H1 (cell line): ENCODE results near the gene PLEKHG5.

Experiments used
- BRCA1 ChIP-seq: IDR thresholded peaks from 2 replicates; pipeline ENCODE4 v1.6.1; 2012; ENCODE audit warnings: low read depth, low read length, improper control_type of control experiment
- CHD2 ChIP-seq: IDR thresholded peaks from 2 replicates; pipeline ENCODE4 v1.6.1; 2012; ENCODE audit warnings: low read length, improper control_type of control experiment
- CTCF ChIP-seq, 3 experiments: IDR thresholded peaks; 1 replicate in 2 of 3; 2 replicates in 1 of 3; pipeline versions ENCODE4 v1.5.1 to v1.6.1; 2011; ENCODE audit warnings: low read length in 3 of 3, mild to moderate bottlenecking in 3 of 3, inconsistent platforms in 2 of 3, low read depth in 1 of 3, moderate library complexity in 1 of 3; ENCODE audit not compliant: insufficient read depth in 1 of 3; ENCODE audit errors: control extremely low read depth in 1 of 3
- GABPA ChIP-seq: IDR thresholded peaks from 2 replicates; pipeline ENCODE4 v1.6.1; 2011; ENCODE audit warnings: mild to moderate bottlenecking, low read length, moderate library complexity, borderline replicate concordance; ENCODE audit not compliant: insufficient read depth
- JUN ChIP-seq: IDR thresholded peaks from 2 replicates; pipeline ENCODE4 v1.6.1; 2011; ENCODE audit warnings: low read depth, mild to moderate bottlenecking, improper control_type of control experiment, low read length
- JUND ChIP-seq: IDR thresholded peaks from 2 replicates; pipeline ENCODE4 v1.6.1; 2011; ENCODE audit warnings: mild to moderate bottlenecking, improper control_type of control experiment, low read length
- MAFK ChIP-seq: IDR thresholded peaks from 2 replicates; pipeline ENCODE4 v1.6.1; 2012; ENCODE audit warnings: low read depth, mild to moderate bottlenecking, improper control_type of control experiment, low read length
- NRF1 ChIP-seq: IDR thresholded peaks from 2 replicates; pipeline ENCODE4 v1.6.1; 2011; ENCODE audit warnings: mild to moderate bottlenecking, low read depth, low read length, improper control_type of control experiment
- POLR2A ChIP-seq, 2 experiments: IDR thresholded peaks; 1 replicate in 1 of 2; 2 replicates in 1 of 2; pipeline ENCODE4 v1.6.1; 2011; ENCODE audit warnings: low read depth in 2 of 2, low read length in 2 of 2, mild to moderate bottlenecking in 2 of 2; ENCODE audit errors: control extremely low read depth in 1 of 2
- SP2 ChIP-seq: IDR thresholded peaks from 2 replicates; pipeline ENCODE4 v1.6.1; 2012; ENCODE audit warnings: mild to moderate bottlenecking, low read length, inconsistent platforms

DNA sequence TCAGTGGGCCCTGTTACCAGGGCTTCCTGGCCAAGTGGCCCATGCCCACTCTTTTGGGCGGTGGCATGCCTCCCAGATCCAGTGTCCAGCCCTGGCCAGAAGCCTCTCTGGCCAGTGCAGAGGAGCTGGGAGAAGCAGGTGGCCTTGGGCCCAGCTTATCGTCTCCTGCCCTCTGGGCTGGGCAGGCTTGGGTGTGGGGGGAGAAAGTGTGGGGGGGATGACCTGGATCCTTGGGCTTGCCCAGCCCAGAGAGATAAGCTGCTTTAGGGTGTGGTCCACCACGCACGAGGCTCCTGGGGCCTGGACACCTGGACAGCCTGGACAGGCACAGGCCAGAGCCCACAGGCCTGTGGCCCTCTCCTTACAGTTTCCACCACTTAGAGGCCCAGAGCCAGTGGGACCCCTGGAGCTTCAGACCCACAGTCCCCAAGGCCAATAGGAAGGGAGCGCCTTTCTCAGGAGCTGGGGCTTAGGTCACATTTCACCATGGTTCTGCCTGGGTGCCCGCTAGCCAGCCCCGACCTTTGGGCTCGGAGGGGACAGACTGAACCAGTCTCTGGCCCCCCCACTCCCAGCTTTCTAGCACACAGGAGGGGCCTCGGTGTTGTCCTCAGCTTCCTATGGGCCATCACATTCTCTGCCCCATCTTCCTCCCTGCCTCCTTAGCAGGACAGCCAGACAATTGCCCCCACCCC lies 65.0 kb downstream of the PLEKHG5 start:
- TF ChIP-seq SP2 (no peak), BRCA1 (no peak), JUND (no peak), NRF1 (no peak), MAFK (no peak), POLR2A (IDR thresholded peaks at IDR 0.05; ENCODE audit: control extremely low read depth in 1 of 2, low read depth in 2 of 2, low read length in 2 of 2) (no peak), GABPA (no peak), CHD2 (no peak), CTCF (IDR thresholded peaks at IDR 0.05; ENCODE audit: control extremely low read depth in 1 of 3, insufficient read depth in 1 of 3, low read depth in 1 of 3, low read length in 3 of 3) (no peak), JUN (no peak)
